ENCODE measurements around the gene RPA3.

RPA3 gene

GRCh38 chr7:7696458-7697119, 21.8 kb downstream of the RPA3 start:
- peaks cover 0 to 4% of the 10 kb centered on the region in 2 donors for H3K4me1 ChIP-seq (ENCODE audit: control insufficient read depth in 2 of 2, insufficient read depth in 1 of 2, low read depth in 1 of 2, low read length in 2 of 2)
- peaks cover 0 to 3% of the 10 kb centered on the region in 2 donors for H3K9me3 ChIP-seq (replicated peaks in 1 of 2; ENCODE audit: control insufficient read depth in 2 of 2, insufficient read depth in 1 of 2, low read depth in 1 of 2, low read length in 2 of 2)
- no peak for DNase-seq (ENCODE audit: low spot score)
- H2BK5ac ChIP-seq (ENCODE audit: low read length): no peak overlapping the region
- H3K18ac ChIP-seq (ENCODE audit: low read length): no peak overlapping the region
- no peak overlapping the region for H3K9ac ChIP-seq (ENCODE audit: low read depth, low read length, poor library complexity)
- H2AFZ ChIP-seq (ENCODE audit: low read length): no peak overlapping the region
- no peaks in the 10 kb centered on the region for H3K79me1 ChIP-seq (ENCODE audit: low read depth, low read length)
- H2AK5ac ChIP-seq (ENCODE audit: low read depth, low read length): no peak overlapping the region
- H3K4ac ChIP-seq (ENCODE audit: low read length): no peak overlapping the region
- no peak overlapping the region for H2BK15ac ChIP-seq (ENCODE audit: low read length)
- no peak overlapping the region for H2BK120ac ChIP-seq (ENCODE audit: low read depth, low read length)
- H3K27me3 ChIP-seq (ENCODE audit: control insufficient read depth in 3 of 3, insufficient read depth in 3 of 3, low read depth in 1 of 3, low read length in 3 of 3): no peaks in the 10 kb centered on the region
- no peak overlapping the region for H3K14ac ChIP-seq (ENCODE audit: low read length)
- H3K27ac ChIP-seq (replicated peaks; ENCODE audit: low read length): no peak overlapping the region
- no peaks in the 10 kb centered on the region for H3K36me3 ChIP-seq (replicated peaks in 1 of 2; ENCODE audit: control insufficient read depth in 2 of 2, insufficient read depth in 2 of 2, low read length in 2 of 2)
- H3K4me2 ChIP-seq (ENCODE audit: insufficient read depth, low read length, poor library complexity, severe bottlenecking): no peak overlapping the region
- WGBS, 2 donors (ENCODE audit: extremely low coverage in 2 of 2, insufficient read length in 2 of 2, insufficient replicate concordance in 1 of 2): no CpG with 5 or more reads among the region's 3 CpGs
- H2BK12ac ChIP-seq (ENCODE audit: low read length): no peak overlapping the region
- H4K8ac ChIP-seq (ENCODE audit: low read depth, low read length): no peak overlapping the region
- no peak overlapping the region for H3K4me3 ChIP-seq (ENCODE audit: low read length in 2 of 2)
- no peak overlapping the region for H3K23ac ChIP-seq (ENCODE audit: low read depth, low read length, poor library complexity)
- H4K91ac ChIP-seq (ENCODE audit: low read depth, low read length, poor library complexity): no peak overlapping the region

- no peaks in the 10 kb centered on the region for H3K36me3 ChIP-seq (replicated peaks in 1 of 2; ENCODE audit: control insufficient read depth in 2 of 2, insufficient read depth in 2 of 2, low read length in 2 of 2)
- no peak overlapping the region for H3K14ac ChIP-seq (ENCODE audit: low read length)
- no peak overlapping the region for H3K4me3 ChIP-seq (ENCODE audit: low read length in 2 of 2)
- no peak overlapping the region for H2BK5ac ChIP-seq (ENCODE audit: low read length)
- no peak overlapping the region for H2AK5ac ChIP-seq (ENCODE audit: low read depth, low read length)
- H3K23ac ChIP-seq (ENCODE audit: low read depth, low read length, poor library complexity): no peak overlapping the region
- H3K79me1 ChIP-seq (ENCODE audit: low read depth, low read length): no peaks in the 10 kb centered on the region
- H3K4ac ChIP-seq (ENCODE audit: low read length): no peak overlapping the region
- no peak overlapping the region for H4K8ac ChIP-seq (ENCODE audit: low read depth, low read length)
- H3K4me1 ChIP-seq (ENCODE audit: control insufficient read depth in 2 of 2, insufficient read depth in 1 of 2, low read depth in 1 of 2, low read length in 2 of 2): peaks cover 0 to 4% of the 10 kb centered on the region in 2 donors
- peaks cover 0 to 3% of the 10 kb centered on the region in 2 donors for H3K9me3 ChIP-seq (replicated peaks in 1 of 2; ENCODE audit: control insufficient read depth in 2 of 2, insufficient read depth in 1 of 2, low read depth in 1 of 2, low read length in 2 of 2)
- no CpG with 5 or more reads among the region's 5 CpGs for WGBS, 2 donors (ENCODE audit: extremely low coverage in 2 of 2, insufficient read length in 2 of 2, insufficient replicate concordance in 1 of 2)
- no peak overlapping the region for H4K91ac ChIP-seq (ENCODE audit: low read depth, low read length, poor library complexity)
- H2AFZ ChIP-seq (ENCODE audit: low read length): no peak overlapping the region
- H3K27me3 ChIP-seq (ENCODE audit: control insufficient read depth in 3 of 3, insufficient read depth in 3 of 3, low read depth in 1 of 3, low read length in 3 of 3): no peaks in the 10 kb centered on the region
- DNase-seq (ENCODE audit: low spot score): no peak
- H2BK15ac ChIP-seq (ENCODE audit: low read length): no peak overlapping the region
- H3K4me2 ChIP-seq (ENCODE audit: insufficient read depth, low read length, poor library complexity, severe bottlenecking): no peak overlapping the region
- no peak overlapping the region for H3K18ac ChIP-seq (ENCODE audit: low read length)
- H3K9ac ChIP-seq (ENCODE audit: low read depth, low read length, poor library complexity): no peak overlapping the region
- H2BK12ac ChIP-seq (ENCODE audit: low read length): no peak overlapping the region
- H2BK120ac ChIP-seq (ENCODE audit: low read depth, low read length): no peak overlapping the region
- no peak overlapping the region for H3K27ac ChIP-seq (replicated peaks; ENCODE audit: low read length)
Measured at GRCh38 chr7:7695111-7695817, 23.1 kb downstream of the RPA3 start.

GRCh38 chr7:7694542-7694941, 23.9 kb downstream of the RPA3 start:
- Histone ChIP-seq H4K91ac (ENCODE audit: low read depth, low read length, poor library complexity) (no peak overlapping the region), H2BK120ac (ENCODE audit: low read depth, low read length) (no peak overlapping the region), H3K14ac (ENCODE audit: low read length) (no peak overlapping the region), H3K4me2 (ENCODE audit: insufficient read depth, low read length, poor library complexity, severe bottlenecking) (no peak overlapping the region), H2BK15ac (ENCODE audit: low read length) (no peak overlapping the region), H2BK12ac (ENCODE audit: low read length) (no peak overlapping the region), H2AFZ (ENCODE audit: low read length) (no peak overlapping the region), H3K4me1 (ENCODE audit: control insufficient read depth in 2 of 2, insufficient read depth in 1 of 2, low read depth in 1 of 2, low read length in 2 of 2) (peaks cover 0 to 4% of the 10 kb centered on the region in 2 donors), H3K36me3 (replicated peaks in 1 of 2; ENCODE audit: control insufficient read depth in 2 of 2, insufficient read depth in 2 of 2, low read length in 2 of 2) (no peaks in the 10 kb centered on the region), H3K79me1 (ENCODE audit: low read depth, low read length) (no peaks in the 10 kb centered on the region), H3K4ac (ENCODE audit: low read length) (no peak overlapping the region), H3K18ac (ENCODE audit: low read length) (no peak overlapping the region), H3K27ac (replicated peaks; ENCODE audit: low read length) (no peak overlapping the region), H2BK5ac (ENCODE audit: low read length) (no peak overlapping the region), H3K4me3 (ENCODE audit: low read length in 2 of 2) (no peak overlapping the region), H4K8ac (ENCODE audit: low read depth, low read length) (no peak overlapping the region), H3K27me3 (ENCODE audit: control insufficient read depth in 3 of 3, insufficient read depth in 3 of 3, low read depth in 1 of 3, low read length in 3 of 3) (no peaks in the 10 kb centered on the region), H3K9ac (ENCODE audit: low read depth, low read length, poor library complexity) (no peak overlapping the region), H2AK5ac (ENCODE audit: low read depth, low read length) (no peak overlapping the region), H3K9me3 (replicated peaks in 1 of 2; ENCODE audit: control insufficient read depth in 2 of 2, insufficient read depth in 1 of 2, low read depth in 1 of 2, low read length in 2 of 2) (no peaks in the 10 kb centered on the region), H3K23ac (ENCODE audit: low read depth, low read length, poor library complexity) (no peak overlapping the region)
- no peak for DNase-seq (ENCODE audit: low spot score)
- WGBS, 2 donors (ENCODE audit: extremely low coverage in 2 of 2, insufficient read length in 2 of 2, insufficient replicate concordance in 1 of 2): no CpG with 5 or more reads among the region's 3 CpGs

- Histone ChIP-seq H2AK5ac (ENCODE audit: low read depth, low read length) (no peak overlapping the region), H3K4me3 (ENCODE audit: low read length in 2 of 2) (no peak overlapping the region), H3K27ac (replicated peaks; ENCODE audit: low read length) (no peak overlapping the region)
Measured at GRCh38 chr7:7693881-7694280, 24.5 kb downstream of the RPA3 start.

More at GRCh38 chr7:7693881-7694280, 24.5 kb downstream of the RPA3 start:
- H3K79me1 ChIP-seq (ENCODE audit: low read depth, low read length): no peaks in the 10 kb centered on the region
- no peak overlapping the region for H3K4ac ChIP-seq (ENCODE audit: low read length)
- no peaks in the 10 kb centered on the region for H3K9me3 ChIP-seq (replicated peaks in 1 of 2; ENCODE audit: control insufficient read depth in 2 of 2, insufficient read depth in 1 of 2, low read depth in 1 of 2, low read length in 2 of 2)
- no peaks in the 10 kb centered on the region for H3K27me3 ChIP-seq (ENCODE audit: control insufficient read depth in 3 of 3, insufficient read depth in 3 of 3, low read depth in 1 of 3, low read length in 3 of 3)
- H4K91ac ChIP-seq (ENCODE audit: low read depth, low read length, poor library complexity): no peak overlapping the region
- no peak overlapping the region for H2BK12ac ChIP-seq (ENCODE audit: low read length)
- no peak overlapping the region for H3K14ac ChIP-seq (ENCODE audit: low read length)
- no peak overlapping the region for H2BK5ac ChIP-seq (ENCODE audit: low read length)
- no peak overlapping the region for H3K18ac ChIP-seq (ENCODE audit: low read length)
- no peak for DNase-seq (ENCODE audit: low spot score)
- no peak overlapping the region for H3K4me2 ChIP-seq (ENCODE audit: insufficient read depth, low read length, poor library complexity, severe bottlenecking)
- H3K4me1 ChIP-seq (ENCODE audit: control insufficient read depth in 2 of 2, insufficient read depth in 1 of 2, low read depth in 1 of 2, low read length in 2 of 2): peaks cover 0 to 4% of the 10 kb centered on the region in 2 donors
- H3K23ac ChIP-seq (ENCODE audit: low read depth, low read length, poor library complexity): no peak overlapping the region
- H2BK15ac ChIP-seq (ENCODE audit: low read length): no peak overlapping the region
- no peaks in the 10 kb centered on the region for H3K36me3 ChIP-seq (replicated peaks in 1 of 2; ENCODE audit: control insufficient read depth in 2 of 2, insufficient read depth in 2 of 2, low read length in 2 of 2)
- no peak overlapping the region for H4K8ac ChIP-seq (ENCODE audit: low read depth, low read length)
- no peak overlapping the region for H2AFZ ChIP-seq (ENCODE audit: low read length)
- no peak overlapping the region for H2BK120ac ChIP-seq (ENCODE audit: low read depth, low read length)
- no peak overlapping the region for H3K9ac ChIP-seq (ENCODE audit: low read depth, low read length, poor library complexity)

Data from neuronal stem cell (in vitro differentiated cells).